ENCODE measurements around the gene DAB2IP.

The DAB2IP gene

GRCh38 chr9:121703014-121703734, 51.7 kb downstream of the DAB2IP start:
- no peak for DNase-seq (ENCODE audit: low read depth)

GRCh38 chr9:121704281-121704680, 52.8 kb downstream of the DAB2IP start:
- no peak for DNase-seq (ENCODE audit: low read depth)

GRCh38 chr9:121706149-121706750, 54.8 kb downstream of the DAB2IP start:
- no peak for DNase-seq (ENCODE audit: low read depth)

GRCh38 chr9:121707477-121708424, 56.3 kb downstream of the DAB2IP start:
- DNase-seq (ENCODE audit: low read depth): no peak

- DNase-seq (ENCODE audit: low read depth): no peak
These were observed 57.5 kb downstream of the DAB2IP start for GRCh38 chr9:121708768-121709488.

- no peak for DNase-seq (ENCODE audit: low read depth)
These were observed 58.4 kb downstream of the DAB2IP start for GRCh38 chr9:121709798-121710197.

- no peak for DNase-seq (ENCODE audit: low read depth)
These were observed 59.8 kb downstream of the DAB2IP start for GRCh38 chr9:121711281-121711680.

GRCh38 chr9:121711797-121712196, 60.4 kb downstream of the DAB2IP start:
- DNase-seq (ENCODE audit: low read depth): no peak

GRCh38 chr9:121713400-121714070, 62.1 kb downstream of the DAB2IP start:
- no peak for DNase-seq (ENCODE audit: low read depth)

GRCh38 chr9:121714075-121714705, 62.8 kb downstream of the DAB2IP start:
- DNase-seq (ENCODE audit: low read depth): no peak

GRCh38 chr9:121714873-121715272, 63.4 kb downstream of the DAB2IP start:
- DNase-seq (ENCODE audit: low read depth): no peak

- DNase-seq (ENCODE audit: low read depth): no peak
These were observed 65.9 kb downstream of the DAB2IP start for GRCh38 chr9:121717141-121717991.

- no peak for DNase-seq (ENCODE audit: low read depth)
These were observed 66.7 kb downstream of the DAB2IP start for GRCh38 chr9:121718084-121718483.

- DNase-seq (ENCODE audit: low read depth): no peak
These were observed 67.1 kb downstream of the DAB2IP start for GRCh38 chr9:121718501-121718900.

GRCh38 chr9:121720311-121721057, 69.0 kb downstream of the DAB2IP start:
- no peak for DNase-seq (ENCODE audit: low read depth)

GRCh38 chr9:121721058-121721350, 69.6 kb downstream of the DAB2IP start:
- no peak for DNase-seq (ENCODE audit: low read depth)

GRCh38 chr9:121721770-121722169, 70.3 kb downstream of the DAB2IP start:
- no peak for DNase-seq (ENCODE audit: low read depth)

- DNase-seq (ENCODE audit: low read depth): no peak
These were observed 73.8 kb downstream of the DAB2IP start for GRCh38 chr9:121725008-121725775.
